Bronchial smooth muscle cell (primary cell): ENCODE data around the gene DNAJB4. TPM values are rescaled to one million over a fixed set of nuclear protein-coding genes. Genes with fewer than 3 reads are reported as not detected.

Experiments used
- total RNA-seq: library from RNA; depleted of rRNA; stranded (reverse); fragments of >200 nt; gene quantifications from 2 replicates; pipeline ENCODE4 v1.2.1, GENCODE V29; 2014

The DNAJB4 gene
- 26.0 and 53.1 TPM in 2 replicates for total RNA-seq

GRCh38 chr1:78004719-78005447, at the start of gene DNAJB4:
Gene DNAJB4, plus strand, starts transcription at chr1:78004939. Its CDS starts 172 bp downstream, at chr1:78005111.

GRCh38 chr1:77978969-77979876, 25.5 kb upstream of the DNAJB4 start, which contains the start of gene FUBP1:
Gene FUBP1, minus strand, starts transcription at chr1:77979072. Its CDS starts 68 bp downstream, at chr1:77979004.

GRCh38 chr1:78045926-78046778, 41.4 kb downstream of the DNAJB4 start, which contains the start of gene GIPC2:
Gene GIPC2, plus strand, starts transcription at chr1:78045966. Its CDS starts 129 bp downstream, at chr1:78046095.

Other genes starting within 250 kb of the DNAJB4 start
- gene USP33, start 245.1 kb upstream of the DNAJB4 start, total RNA-seq = 54.7 and 92.4 TPM in 2 replicates
- 11.5 and 11.6 TPM in 2 replicates for gene MIGA1, start 225.3 kb upstream of the DNAJB4 start, total RNA-seq
- 9.1 and 19.9 TPM in 2 replicates for gene NEXN, start 116.3 kb upstream of the DNAJB4 start, total RNA-seq
- gene FUBP1, start 25.9 kb upstream of the DNAJB4 start, total RNA-seq = 59.6 and 75.0 TPM in 2 replicates
- 0.09 and 0.16 TPM in 2 replicates for gene GIPC2, start 41.0 kb downstream of the DNAJB4 start, total RNA-seq